Right forelimb (tissue), 1 donor: ENCODE results near the gene CHCHD4.
"Not testable (repeated sequence)": the region's sequence is repeated elsewhere in the genome, so short reads cannot be mapped to it uniquely, and the experiment has no call there.

Source experiments
- DNase-seq: peaks from one replicate; pipeline ENCODE4 v3.0.0-alpha.2; 2018

The CHCHD4 gene

GRCh38 chr3:14118400-14119381 lies 6.0 kb downstream of the CHCHD4 start:
- no peak for DNase-seq

- DNase-seq, result peak; percentile 37
Observed at GRCh38 chr3:14117468-14118399, 6.9 kb downstream of the CHCHD4 start.

- no peak for DNase-seq
Observed at GRCh38 chr3:14113965-14114635, 10.6 kb downstream of the CHCHD4 start.

GRCh38 chr3:14110699-14111098 lies 14.0 kb downstream of the CHCHD4 start:
- DNase-seq, result no peak

- DNase-seq, result not testable (repeated sequence)
Observed at GRCh38 chr3:14109821-14110220, 14.8 kb downstream of the CHCHD4 start.

- DNase-seq, result no peak
Observed at GRCh38 chr3:14097616-14098391, 26.9 kb downstream of the CHCHD4 start.

GRCh38 chr3:14096742-14097141 lies 27.9 kb downstream of the CHCHD4 start:
- no peak for DNase-seq

GRCh38 chr3:14093831-14094230 lies 30.8 kb downstream of the CHCHD4 start:
- DNase-seq, result no peak

GRCh38 chr3:14092464-14092863 lies 32.2 kb downstream of the CHCHD4 start:
- no peak for DNase-seq

GRCh38 chr3:14091959-14092358 lies 32.7 kb downstream of the CHCHD4 start:
- DNase-seq, result not testable (repeated sequence)

- DNase-seq, result not testable (repeated sequence)
Observed at GRCh38 chr3:14087461-14087860, 37.2 kb downstream of the CHCHD4 start.

GRCh38 chr3:14082108-14082657 lies 42.5 kb downstream of the CHCHD4 start:
- no peak for DNase-seq

- DNase-seq, result no peak
Observed at GRCh38 chr3:14077310-14077709, 47.4 kb downstream of the CHCHD4 start.

- not testable (repeated sequence) for DNase-seq
Observed at GRCh38 chr3:14075233-14075632, 49.4 kb downstream of the CHCHD4 start.

- DNase-seq, result no peak
Observed at GRCh38 chr3:14064910-14065309, 59.8 kb downstream of the CHCHD4 start.

- DNase-seq, result no peak
Observed at GRCh38 chr3:14063152-14063551, 61.5 kb downstream of the CHCHD4 start.
